Ovary (tissue), 9 donors: ENCODE data around the gene NDUFB6. TPM values are rescaled to one million over a fixed set of nuclear protein-coding genes. Genes with fewer than 3 reads are reported as not detected.

ENCODE experiments used
- DNase-seq, 5 donors: peaks; one replicate each; pipeline ENCODE4 v3.0.0-alpha.2; 2019 to 2020
- H3K27ac ChIP-seq, 2 donors: fragments of 200-600 bp; one replicate each; pipeline versions ENCODE4 v1.5.1 to v1.8.0; 2019 to 2022
- H3K27me3 ChIP-seq: fragments of 200-600 bp; one replicate; pipeline ENCODE4 v1.8.0; 2022
- H3K36me3 ChIP-seq: fragments of 200-600 bp; sonication (generic); one replicate; pipeline ENCODE4 v1.5.1; 2019
- H3K4me1 ChIP-seq: one replicate; pipeline ENCODE4 v1.8.1; 2013; ENCODE audit warnings: mild to moderate bottlenecking, moderate library complexity; ENCODE audit not compliant: insufficient read depth
- H3K4me3 ChIP-seq: fragments of 200-600 bp; sonication (generic); one replicate; pipeline ENCODE4 v1.5.1; 2017
- H3K9me3 ChIP-seq, 2 donors: fragments of 200-600 bp in 1 of 2; sonication (generic) in 1 of 2; one replicate each; pipeline versions ENCODE4 v1.5.1 to v1.8.1; 2013 to 2019; ENCODE audit warnings: mild to moderate bottlenecking in 1 of 2, moderate library complexity in 1 of 2
- CTCF ChIP-seq, 3 donors: fragments of 450-650 bp in 2 of 3; fragments of 200-600 bp in 1 of 3; IDR thresholded peaks; one replicate each; pipeline versions ENCODE4 v1.5.1 to v1.8.0; 2016 to 2022; ENCODE audit warnings: antibody characterized with exemption in 3 of 3, mild to moderate bottlenecking in 1 of 3
- EP300 ChIP-seq: sonication (generic); formaldehyde crosslinking; IDR thresholded peaks from one replicate; pipeline ENCODE4 v1.6.1; 2017; ENCODE audit warnings: antibody characterized with exemption
- POLR2A ChIP-seq: fragments of 450-650 bp; IDR thresholded peaks from one replicate; pipeline ENCODE4 v1.6.1; 2017; ENCODE audit warnings: antibody characterized with exemption, mild to moderate bottlenecking, moderate library complexity
- WGBS, 3 donors: extraction: QIAGEN DNeasy Blood & Tissue Kit in 1 of 3; methylation state at CpG; one replicate each; pipeline versions ENCODE4 v1.1.5 to v1.1.7; 2013 to 2017; 5-methylcytosine and 5-hydroxymethylcytosine counted together
- intact Hi-C, 4 donors: fragments of 100-400 bp; cut with DNase I; formaldehyde crosslinking; loops; one replicate each; pipeline versions ENCODE4 v1.11.0 to v1.15.1; 2022 to 2023
- polyA plus RNA-seq, 2 donors: library from polyadenylated mRNA; stranded (reverse); fragments of 200-250 nt in 1 of 2; fragments of 350-450 nt in 1 of 2; fragmentation: Illumina TruSeq in 1 of 2; extraction: RNeasy Lipid Tissue Mini Kit (QIAGEN cat#74804) in 1 of 2; gene quantifications; one replicate each; pipeline ENCODE4 v1.2.3, GENCODE V29; 2013 to 2014
- total RNA-seq, 7 donors: library from RNA; depleted of rRNA in 2 of 7; stranded (reverse); fragments of >200 nt in 2 of 7; fragmentation: NEBNext Ultra II Directional in 3 of 7; extraction: Animal tissue kit (Norgen Biotek cat#: 25700) in 3 of 7; gene quantifications; one replicate each; pipeline versions ENCODE4 v1.1.0 to v1.2.4, GENCODE V29; 2016 to 2023
- donor health status: DM: no; HTN: no; CAD: no; lungs with moderate emphysema.
- donor health status: DM: no; HTN: no; CAD: no.
- donor health status: Bipolar disorder and iron deficiency.
- donor health status: DM: yes; HTN: yes; CAD: no.
- donor health status: DM: no; HTN: no; CAD: no.
- donor health status: DM: yes; HTN: yes; CAD: no.

NDUFB6 gene
- total and polyA plus RNA-seq, 9 donors, result 19.6 to 42.5 (median 37.8) TPM

GRCh38 chr9:32565967-32566366 lies 7.0 kb downstream of the NDUFB6 start:
- no peaks in the 10 kb centered on the region for H3K9me3 ChIP-seq
- intact Hi-C loops, result no loop called here
- H3K4me3 ChIP-seq, result no peak overlapping the region
- no peaks in the 10 kb centered on the region for H3K4me1 ChIP-seq
- no peaks in the 10 kb centered on the region for H3K27me3 ChIP-seq
- H3K36me3 ChIP-seq, result no peaks in the 10 kb centered on the region
- DNase-seq, result no peak
- 93 to 94% (median 93%) methylated on average over 6 of the region's 6 CpGs for WGBS, 3 donors
- no peak for TF ChIP-seq CTCF (IDR thresholded peaks at IDR 0.05)
- no peak for TF ChIP-seq EP300
- no peak overlapping the region for H3K27ac ChIP-seq

GRCh38 chr9:32558408-32558934 lies 14.5 kb downstream of the NDUFB6 start:
- WGBS, 3 donors, result 8 to 29% (median 12%) methylated on average over 3 of the region's 3 CpGs
- intact Hi-C loops, result loop anchor here in 1 of 4 donors (10.0 kb wide), 1 partner anchor 466 kb away; the partner anchor contains the start of gene DNAJA1
- no peaks in the 10 kb centered on the region for H3K36me3 ChIP-seq

DNA sequence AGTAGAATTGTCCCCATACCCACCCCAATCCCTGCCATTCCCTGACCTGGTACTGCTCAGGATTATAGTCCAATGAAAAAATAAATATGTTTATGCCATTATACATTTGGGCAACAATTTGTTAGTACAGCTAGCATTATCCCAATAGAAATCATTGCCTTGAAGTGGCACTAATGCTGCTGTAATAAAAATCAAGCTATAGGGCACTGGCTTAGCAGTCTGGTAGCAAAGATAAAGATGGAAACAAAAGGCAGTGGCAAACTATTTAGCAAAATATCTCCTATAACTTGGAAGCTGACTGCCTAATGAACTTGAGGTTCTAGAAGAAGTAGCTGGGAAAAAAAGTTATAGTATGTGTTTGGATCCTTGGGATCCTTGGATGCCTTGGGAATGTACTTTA lies 18.4 kb downstream of the NDUFB6 start:
- DNase-seq, result no peak
- H3K4me1 ChIP-seq, result no peaks in the 10 kb centered on the region
- no peaks in the 10 kb centered on the region for H3K36me3 ChIP-seq
- H3K4me3 ChIP-seq, result no peak overlapping the region
- H3K27me3 ChIP-seq, result no peaks in the 10 kb centered on the region
- no peaks in the 10 kb centered on the region for H3K9me3 ChIP-seq
- TF ChIP-seq EP300 (no peak), CTCF (IDR thresholded peaks at IDR 0.05) (no peak), POLR2A (no peak)
- intact Hi-C loops, result loop anchor here in 1 of 4 donors (10.0 kb wide), 1 partner anchor 470 kb away; the partner anchor contains the start of gene DNAJA1
- no peak overlapping the region for H3K27ac ChIP-seq

More at GRCh38 chr9:32558408-32558934, 14.5 kb downstream of the NDUFB6 start:
- Histone ChIP-seq H3K4me3 (no peak overlapping the region), H3K27me3 (no peaks in the 10 kb centered on the region), H3K9me3 (no peaks in the 10 kb centered on the region), H3K27ac (no peak overlapping the region), H3K4me1 (no peaks in the 10 kb centered on the region)
- DNase-seq, result no peak
- TF ChIP-seq POLR2A, result no peak

- 55 to 70% (median 60%) methylated on average over 2 of the region's 2 CpGs for WGBS, 3 donors
- no peaks in the 10 kb centered on the region for H3K4me1 ChIP-seq
These were observed 18.9 kb downstream of the NDUFB6 start for GRCh38 chr9:32554107-32554506.

More at GRCh38 chr9:32554107-32554506, 18.9 kb downstream of the NDUFB6 start:
- intact Hi-C loops, result loop anchor here in 1 of 4 donors (10.0 kb wide), 1 partner anchor 471 kb away; the partner anchor contains the start of gene DNAJA1
- H3K36me3 ChIP-seq, result no peaks in the 10 kb centered on the region
- no peak overlapping the region for H3K4me3 ChIP-seq
- no peak overlapping the region for H3K27ac ChIP-seq
- no peak for DNase-seq
- H3K9me3 ChIP-seq, result no peaks in the 10 kb centered on the region
- TF ChIP-seq EP300 (no peak), POLR2A (no peak), CTCF (IDR thresholded peaks at IDR 0.05) (no peak)
- H3K27me3 ChIP-seq, result no peaks in the 10 kb centered on the region
